HepG2 (cell line): ENCODE data around the gene ADAT3. TPM values are rescaled to one million over a fixed set of nuclear protein-coding genes. Genes with fewer than 3 reads are reported as not detected.

Experiments
- ATF6 ChIP-seq: sonication (generic); formaldehyde crosslinking; conservative IDR thresholded peaks from 2 replicates; pipeline ENCODE4 v1.4.0; 2020; ENCODE audit warnings: missing genetic modification reagents
- CREM ChIP-seq, 2 experiments: sonication (generic) in 1 of 2; formaldehyde crosslinking in 1 of 2; IDR thresholded peaks; 2 replicates each; pipeline versions ENCODE4 v1.4.0 to v1.6.1; 2016 to 2020; ENCODE audit warnings: antibody characterized with exemption in 1 of 2, mild to moderate bottlenecking in 1 of 2, missing genetic modification reagents in 1 of 2
- CTCF ChIP-seq: sonication (generic); formaldehyde crosslinking; IDR thresholded peaks from 2 replicates; pipeline ENCODE4 v1.5.0; 2020; ENCODE audit warnings: mild to moderate bottlenecking, missing genetic modification reagents, moderate library complexity
- KMT2B ChIP-seq: IDR thresholded peaks from 2 replicates; pipeline ENCODE4 v1.6.1; 2016; ENCODE audit warnings: missing genetic modification reagents, missing compliant biosample characterization
- MYC ChIP-seq: sonication (generic); formaldehyde crosslinking; IDR thresholded peaks from 2 replicates; pipeline ENCODE4 v1.9.0; 2021; ENCODE audit warnings: missing genetic modification reagents, borderline replicate concordance
- PBX3 ChIP-seq: sonication (generic); formaldehyde crosslinking; IDR thresholded peaks from 2 replicates; pipeline ENCODE4 v1.8.1; 2023; ENCODE audit warnings: missing genetic modification reagents, inconsistent platforms, borderline replicate concordance
- RBAK ChIP-seq: sonication (generic); formaldehyde crosslinking; IDR thresholded peaks from 2 replicates; pipeline ENCODE4 v1.5.1; 2020; ENCODE audit warnings: mild to moderate bottlenecking, missing genetic modification reagents
- SAFB2 ChIP-seq: sonication (generic); formaldehyde crosslinking; IDR thresholded peaks from 2 replicates; pipeline ENCODE4 v1.5.1; 2020; ENCODE audit warnings: missing genetic modification reagents, low read depth, mild to moderate bottlenecking, borderline replicate concordance
- SRSF4 ChIP-seq: fragments of 200-400 bp; formaldehyde crosslinking; IDR thresholded peaks from one replicate; pipeline ENCODE4 v1.6.1; 2018; ENCODE audit warnings: mild to moderate bottlenecking, low read depth, low read length, moderate library complexity; ENCODE audit not compliant: poor library complexity, severe bottlenecking
- TBP ChIP-seq: sonication (generic); formaldehyde crosslinking; IDR thresholded peaks from 2 replicates; pipeline ENCODE4 v1.5.0; 2020; ENCODE audit warnings: missing genetic modification reagents
- TBX3 ChIP-seq: fragments of 450-650 bp; IDR thresholded peaks from 2 replicates; pipeline ENCODE4 v1.6.1; 2017; ENCODE audit warnings: antibody characterized with exemption, mild to moderate bottlenecking, inconsistent platforms, borderline replicate concordance
- TCF7 ChIP-seq: sonication (generic); IDR thresholded peaks from 2 replicates; pipeline ENCODE4 v1.6.1; 2016; ENCODE audit warnings: antibody characterized with exemption, low read depth
- TEAD3 ChIP-seq: optimal IDR thresholded peaks from 2 replicates; pipeline ENCODE3; 2016; ENCODE audit warnings: borderline replicate concordance
- TIGD3 ChIP-seq: sonication (generic); formaldehyde crosslinking; IDR thresholded peaks from 2 replicates; pipeline ENCODE4 v1.5.1; 2020; ENCODE audit warnings: mild to moderate bottlenecking, missing genetic modification reagents, borderline replicate concordance
- UBTF ChIP-seq: sonication (generic); formaldehyde crosslinking; IDR thresholded peaks from 2 replicates; pipeline ENCODE4 v1.4.0; 2020; ENCODE audit warnings: mild to moderate bottlenecking, missing genetic modification reagents
- ZBTB38 ChIP-seq: sonication (generic); formaldehyde crosslinking; IDR thresholded peaks from 2 replicates; pipeline ENCODE4 v1.5.1; 2020; ENCODE audit warnings: mild to moderate bottlenecking, missing genetic modification reagents
- ZNF614 ChIP-seq: IDR thresholded peaks from 2 replicates; pipeline ENCODE4 v1.6.1; 2018; ENCODE audit warnings: missing biosample characterization, missing genetic modification reagents, inconsistent platforms, borderline replicate concordance
- ZNF766 ChIP-seq: sonication (generic); formaldehyde crosslinking; IDR thresholded peaks from 2 replicates; pipeline ENCODE4 v1.5.0; 2020; ENCODE audit warnings: missing genetic modification reagents, borderline replicate concordance
- ZNF792 ChIP-seq: IDR thresholded peaks from 2 replicates; pipeline ENCODE4 v1.6.1; 2016
- ZSCAN25 ChIP-seq: sonication (generic); formaldehyde crosslinking; IDR thresholded peaks from 2 replicates; pipeline ENCODE4 v1.8.0; 2022; ENCODE audit warnings: mild to moderate bottlenecking, missing genetic modification reagents
- polyA plus RNA-seq, 8 experiments: library from polyadenylated mRNA; depleted of rRNA in 3 of 8; stranded (reverse) in 7 of 8; unstranded in 1 of 8; fragments of >200 nt; fragmentation: Illumina TruSeq in 4 of 8; extraction: Trizol in 4 of 8; gene quantifications; 2 replicates each; pipeline versions ENCODE4 v1.2.1 to v1.2.3, GENCODE V29; 2011 to 2016; ENCODE audit warnings: low read depth in 4 of 8, missing spikeins in 1 of 8, mixed read lengths in 1 of 8; ENCODE audit not compliant: insufficient read depth in 1 of 8
- total RNA-seq, 5 experiments: library from RNA; depleted of rRNA; stranded (reverse); fragments of >200 nt; fragmentation: Illumina TruSeq; extraction: Trizol; gene quantifications; 2 replicates each; pipeline ENCODE4 v1.2.3, GENCODE V29; 2016; ENCODE audit warnings: low read depth in 1 of 5

Gene ADAT3
- total and polyA plus RNA-seq, 2 of the 13 experiments (the other 11 are each of a cell fraction or from before 2014, with no cell fraction given): 0.95 to 3.5 TPM

- no peak for TF ChIP-seq ATF6
- TF ChIP-seq SRSF4: no peak
- TF ChIP-seq CTCF (CRISPR knock-in tag): peak; percentile 88
- no peak for TF ChIP-seq MYC (CRISPR knock-in tag)
- TF ChIP-seq TCF7: no peak
- no peak for TF ChIP-seq TIGD3 (CRISPR knock-in tag)
- TF ChIP-seq ZNF792 (CRISPR knock-in tag): no peak
- no peak for TF ChIP-seq SAFB2 (CRISPR knock-in tag)
- TF ChIP-seq ZBTB38 (CRISPR knock-in tag): peak; percentile 95
- no peak for TF ChIP-seq ZSCAN25 (CRISPR knock-in tag)
- no peak for TF ChIP-seq KMT2B (CRISPR knock-in tag)
- TF ChIP-seq TBX3: no peak
- no peak for TF ChIP-seq UBTF (CRISPR knock-in tag)
- no peak for TF ChIP-seq ZNF614 (CRISPR knock-in tag)
- no peak for TF ChIP-seq TBP (CRISPR knock-in tag)
- TF ChIP-seq ZNF766: no peak
- TF ChIP-seq CREM (IDR thresholded peaks at IDR 0.05): no peak
- no peak for TF ChIP-seq CREM (CRISPR knock-in tag; IDR thresholded peaks at IDR 0.05)
- peak; percentile 61 for TF ChIP-seq TEAD3 (CRISPR knock-in tag)
- TF ChIP-seq RBAK: no peak
- no peak for TF ChIP-seq PBX3
These were observed 40.7 kb downstream of the ADAT3 start (continued) for GRCh38 chr19:1945899-1946298.
